ENCODE measurements around the gene LHPP.

LHPP gene

GRCh38 chr10:124648738-124649137, 187.1 kb downstream of the LHPP start:
- peak; percentile 9 for DNase-seq

GRCh38 chr10:124649214-124649613, 187.6 kb downstream of the LHPP start:
- no peak for DNase-seq

- DNase-seq, result no peak
Measured at GRCh38 chr10:124650263-124650662, 188.6 kb downstream of the LHPP start.

- no peak for DNase-seq
Measured at GRCh38 chr10:124650820-124651401, 189.3 kb downstream of the LHPP start.

GRCh38 chr10:124651402-124651891, 189.8 kb downstream of the LHPP start:
- DNase-seq, result no peak

GRCh38 chr10:124652200-124652599, 190.6 kb downstream of the LHPP start:
- no peak for DNase-seq

- no peak for DNase-seq
Measured at GRCh38 chr10:124652701-124653100, 191.1 kb downstream of the LHPP start.

GRCh38 chr10:124653311-124653710, 191.7 kb downstream of the LHPP start:
- no peak for DNase-seq

GRCh38 chr10:124653811-124654651, 192.4 kb downstream of the LHPP start:
- no peak for DNase-seq

- no peak for DNase-seq
Measured at GRCh38 chr10:124654686-124655085, 193.1 kb downstream of the LHPP start.

GRCh38 chr10:124655191-124656112, 193.8 kb downstream of the LHPP start:
- DNase-seq, result no peak

- no peak for DNase-seq
Measured at GRCh38 chr10:124656113-124656490, 194.5 kb downstream of the LHPP start.

- DNase-seq, result no peak
Measured at GRCh38 chr10:124656541-124656940, 194.9 kb downstream of the LHPP start.

- DNase-seq, result peak; percentile 59
Measured at GRCh38 chr10:124657806-124658205, 196.2 kb downstream of the LHPP start.

- no peak for DNase-seq
Measured at GRCh38 chr10:124658591-124659242, 197.1 kb downstream of the LHPP start.

- no peak for DNase-seq
Measured at GRCh38 chr10:124659380-124659779, 197.8 kb downstream of the LHPP start.

GRCh38 chr10:124660404-124661125, 198.9 kb downstream of the LHPP start:
- DNase-seq, result no peak

GRCh38 chr10:124661660-124662180, 200.1 kb downstream of the LHPP start:
- no peak for DNase-seq

GRCh38 chr10:124663228-124663627, 201.6 kb downstream of the LHPP start:
- no peak for DNase-seq

Measured in retina (tissue), 1 donor.